Esophagus muscularis mucosa (tissue), 4 donors: ENCODE measurements around the gene LGALS9. TPM values are rescaled to one million over a fixed set of nuclear protein-coding genes. Genes with fewer than 3 reads are reported as not detected.
"Not testable (repeated sequence)": the region's sequence is repeated elsewhere in the genome, so short reads cannot be mapped to it uniquely, and the experiment has no call there.

Experiments
- DNase-seq: peaks from one replicate; pipeline ENCODE4 v3.0.0-alpha.2; 2017; ENCODE audit errors: extremely low spot score
- H3K27ac ChIP-seq, 4 donors: fragments of 200-600 bp; sonication (generic); replicated peaks in 1 of 4; 1 replicate in 3 of 4; 2 replicates in 1 of 4; pipeline ENCODE4 v1.5.1; 2016 to 2019; ENCODE audit warnings: mild to moderate bottlenecking in 1 of 4
- H3K27me3 ChIP-seq, 4 donors: fragments of 200-600 bp; sonication (generic); one replicate each; pipeline versions ENCODE4 v1.5.1 to v1.6.0; 2016 to 2019
- H3K36me3 ChIP-seq, 4 donors: fragments of 200-600 bp; sonication (generic); one replicate each; pipeline ENCODE4 v1.5.1; 2016 to 2019
- H3K4me1 ChIP-seq, 4 donors: fragments of 200-600 bp; sonication (generic); one replicate each; pipeline ENCODE4 v1.5.1; 2016 to 2019
- H3K4me3 ChIP-seq, 4 donors: fragments of 200-600 bp; sonication (generic); 1 replicate in 2 of 4; 2 replicates in 2 of 4; pipeline ENCODE4 v1.5.1; 2016 to 2019; ENCODE audit warnings: mild to moderate bottlenecking in 4 of 4, moderate library complexity in 1 of 4
- H3K9me3 ChIP-seq, 4 donors: fragments of 200-600 bp; sonication (generic); 1 replicate in 3 of 4; 2 replicates in 1 of 4; pipeline ENCODE4 v1.5.1; 2016 to 2019
- EP300 ChIP-seq: sonication (generic); formaldehyde crosslinking; IDR thresholded peaks from one replicate; pipeline ENCODE4 v1.6.1; 2017; ENCODE audit warnings: antibody characterized with exemption
- POLR2A ChIP-seq: fragments of 450-650 bp; IDR thresholded peaks from one replicate; pipeline ENCODE4 v1.6.1; 2017; ENCODE audit warnings: antibody characterized with exemption, moderate library complexity, mild to moderate bottlenecking, low read depth
- POLR2AphosphoS5 ChIP-seq, 2 donors: sonication (generic); formaldehyde crosslinking; IDR thresholded peaks; one replicate each; pipeline ENCODE4 v1.6.1; 2017; ENCODE audit warnings: antibody characterized with exemption in 2 of 2
- whole genome bisulfite sequencing: methylation state at CpG from one replicate; pipeline ENCODE4 v1.1.5; 2018; 5-methylcytosine and 5-hydroxymethylcytosine counted together
- intact Hi-C: fragments of 100-400 bp; cut with DNase I; formaldehyde crosslinking; loops from one replicate; pipeline ENCODE4 v1.15.1; 2023
- total RNA-seq, 4 donors: library from RNA; depleted of rRNA; stranded (reverse); fragments of >200 nt; gene quantifications; one replicate each; pipeline versions ENCODE4 v1.1.0 to v1.2.1, GENCODE V29; 2016
- TF ChIP-seq, protein P1 (sequence below), 3 experiments: fragments of 200-600 bp in 2 of 3; fragments of 450-650 bp in 1 of 3; sonication (generic) in 2 of 3; IDR thresholded peaks; one replicate each; pipeline ENCODE4 v1.5.1; 2017 to 2019; ENCODE audit warnings: antibody characterized with exemption in 3 of 3, mild to moderate bottlenecking in 2 of 3, moderate library complexity in 1 of 3

The LGALS9 gene
- total RNA-seq, 4 donors from 2014 or later, result 17.0 to 31.8 (median 24.4) TPM

DNA sequence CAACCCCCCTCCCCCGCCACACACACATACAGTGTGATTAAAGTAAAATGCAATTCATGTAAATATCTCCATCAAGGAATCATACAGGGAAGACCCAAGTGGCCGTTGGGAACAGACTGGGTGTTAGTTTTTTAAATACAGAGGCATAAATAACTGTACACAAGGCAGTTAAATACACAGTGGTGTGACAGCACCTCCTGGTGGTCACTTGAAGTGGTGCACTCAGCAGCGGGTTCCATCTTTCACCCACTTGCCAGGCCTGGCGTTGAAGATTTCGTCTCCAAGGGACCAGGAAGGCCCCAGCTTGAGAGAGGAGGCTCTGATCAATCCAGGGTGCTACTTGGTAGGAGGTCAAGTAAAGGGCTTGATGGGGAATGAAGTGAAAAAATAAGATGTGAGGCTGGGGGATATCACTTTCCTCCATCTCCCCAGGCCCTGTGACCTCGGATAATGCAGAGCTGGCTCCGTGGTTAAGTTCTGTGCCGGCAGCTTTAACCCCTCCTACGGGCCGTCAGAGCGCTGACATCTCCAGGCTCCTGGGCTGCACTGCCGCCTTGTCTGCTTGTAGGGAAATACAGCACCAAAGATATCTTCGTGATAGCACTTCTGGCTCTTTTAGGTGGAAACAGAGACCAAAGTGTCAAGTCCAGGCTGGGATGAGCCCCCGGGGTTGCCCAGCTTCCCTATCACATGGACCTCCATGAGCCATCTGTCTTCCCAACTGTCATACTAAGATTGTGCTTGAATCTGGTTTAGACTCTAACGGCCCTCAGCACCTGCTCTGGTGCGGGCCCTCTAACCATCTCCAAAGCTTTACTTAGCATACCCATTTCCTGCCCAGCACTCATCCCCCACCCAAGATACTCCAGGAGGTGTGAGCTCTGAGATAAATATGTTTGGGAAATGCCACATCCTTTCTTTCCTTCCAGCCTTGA lies 20.7 kb downstream of the LGALS9 start:
- DNase-seq, result no peak
- intact Hi-C loops, result loop anchor here (2.0 to 5.0 kb wide), 2 partner anchors 49 to 106 kb away; no protein-coding TSS in a partner anchor

DNA sequence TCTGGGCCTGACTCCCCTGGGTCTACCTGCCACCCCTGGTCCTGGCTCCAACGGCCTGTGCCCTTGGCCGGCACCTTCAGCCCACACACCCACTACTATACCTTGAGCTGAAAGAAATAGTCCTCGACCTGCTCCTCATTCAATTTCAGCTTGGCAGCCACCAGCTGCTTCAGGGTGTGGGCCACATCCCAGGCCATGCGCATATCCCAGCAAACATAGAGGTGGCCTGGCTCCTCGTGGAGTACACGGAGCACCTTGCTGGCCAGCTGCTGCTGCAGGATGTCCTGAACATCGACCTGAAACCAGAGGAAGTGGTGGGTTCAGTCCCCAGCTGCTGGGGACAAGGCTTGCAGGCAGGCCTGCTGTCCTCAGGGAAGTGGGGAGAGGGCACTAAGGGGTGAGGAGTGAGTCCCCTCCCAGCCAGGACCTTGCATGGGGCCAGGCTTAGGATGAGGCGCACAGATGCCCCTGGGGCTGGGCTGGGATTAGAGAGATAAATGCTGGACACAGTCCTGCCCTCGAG lies 22.5 kb downstream of the LGALS9 start:
- WGBS, result 85% methylated on average over 6 of the region's 9 CpGs
- not testable (repeated sequence) for H3K27me3 ChIP-seq, H3K4me1 ChIP-seq, H3K27ac ChIP-seq, H3K4me3 ChIP-seq, DNase-seq, H3K9me3 ChIP-seq, H3K36me3 ChIP-seq
- intact Hi-C loops, result loop anchor here (5.0 kb wide), 1 partner anchor 104 kb away; no protein-coding TSS in a partner anchor

More for the DNA sequence above, 20.7 kb downstream of the LGALS9 start:
- Histone ChIP-seq H3K27me3 (peaks cover 0 to 10% (median 0%) of the 10 kb centered on the region in 4 donors), H3K9me3 (no peaks in the 10 kb centered on the region), H3K4me3 (no peak overlapping the region), H3K4me1 (peaks cover 0 to 8% (median 7%) of the 10 kb centered on the region in 4 donors), H3K27ac (no peak overlapping the region), H3K36me3 (peaks cover 0 to 12% (median 0%) of the 10 kb centered on the region in 4 donors)
- TF ChIP-seq, protein P1, sequence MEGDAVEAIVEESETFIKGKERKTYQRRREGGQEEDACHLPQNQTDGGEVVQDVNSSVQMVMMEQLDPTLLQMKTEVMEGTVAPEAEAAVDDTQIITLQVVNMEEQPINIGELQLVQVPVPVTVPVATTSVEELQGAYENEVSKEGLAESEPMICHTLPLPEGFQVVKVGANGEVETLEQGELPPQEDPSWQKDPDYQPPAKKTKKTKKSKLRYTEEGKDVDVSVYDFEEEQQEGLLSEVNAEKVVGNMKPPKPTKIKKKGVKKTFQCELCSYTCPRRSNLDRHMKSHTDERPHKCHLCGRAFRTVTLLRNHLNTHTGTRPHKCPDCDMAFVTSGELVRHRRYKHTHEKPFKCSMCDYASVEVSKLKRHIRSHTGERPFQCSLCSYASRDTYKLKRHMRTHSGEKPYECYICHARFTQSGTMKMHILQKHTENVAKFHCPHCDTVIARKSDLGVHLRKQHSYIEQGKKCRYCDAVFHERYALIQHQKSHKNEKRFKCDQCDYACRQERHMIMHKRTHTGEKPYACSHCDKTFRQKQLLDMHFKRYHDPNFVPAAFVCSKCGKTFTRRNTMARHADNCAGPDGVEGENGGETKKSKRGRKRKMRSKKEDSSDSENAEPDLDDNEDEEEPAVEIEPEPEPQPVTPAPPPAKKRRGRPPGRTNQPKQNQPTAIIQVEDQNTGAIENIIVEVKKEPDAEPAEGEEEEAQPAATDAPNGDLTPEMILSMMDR (IDR thresholded peaks at IDR 0.05), result peak; percentile 70 to 81 (median 72)
- TF ChIP-seq POLR2AphosphoS5 (IDR thresholded peaks at IDR 0.05) (no peak), EP300 (no peak), POLR2A (no peak)
- WGBS, result 52% methylated on average over 16 of the region's 16 CpGs

DNA sequence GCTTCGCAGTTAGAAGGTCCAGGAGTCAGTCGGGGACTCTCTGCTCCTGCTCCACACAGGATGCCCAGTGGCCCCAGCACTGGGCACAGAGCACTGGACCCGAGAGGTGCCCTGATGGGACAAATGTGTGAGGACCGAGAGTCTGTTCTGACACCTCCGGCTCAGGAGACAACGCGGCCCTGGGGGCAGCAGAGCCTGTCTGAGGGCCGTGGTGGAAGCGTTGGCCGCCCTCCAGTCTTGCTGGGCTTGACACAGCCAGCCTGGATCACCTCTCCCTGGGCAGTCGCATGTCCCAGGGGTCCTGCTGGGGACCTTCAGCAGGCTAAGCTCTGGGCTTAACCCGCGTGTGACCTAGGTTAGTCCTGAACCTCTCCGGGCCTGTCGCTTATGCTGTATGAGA lies 23.1 kb downstream of the LGALS9 start:
- Histone ChIP-seq H3K27ac (no peak overlapping the region), H3K27me3 (peaks cover 0 to 10% (median 0%) of the 10 kb centered on the region in 4 donors), H3K36me3 (no peaks in the 10 kb centered on the region), H3K9me3 (no peaks in the 10 kb centered on the region), H3K4me1 (peaks cover 0 to 7% (median 3%) of the 10 kb centered on the region in 4 donors), H3K4me3 (no peak overlapping the region)
- TF ChIP-seq EP300 (no peak), POLR2A (no peak), POLR2AphosphoS5 (IDR thresholded peaks at IDR 0.05) (no peak)
- TF ChIP-seq, protein P1 (IDR thresholded peaks at IDR 0.05), result no peak
- intact Hi-C loops, result loop anchor here (5.0 kb wide), 1 partner anchor 103 kb away; no protein-coding TSS in a partner anchor
- WGBS, result 79% methylated on average over 4 of the region's 15 CpGs
- DNase-seq, result no peak

DNA sequence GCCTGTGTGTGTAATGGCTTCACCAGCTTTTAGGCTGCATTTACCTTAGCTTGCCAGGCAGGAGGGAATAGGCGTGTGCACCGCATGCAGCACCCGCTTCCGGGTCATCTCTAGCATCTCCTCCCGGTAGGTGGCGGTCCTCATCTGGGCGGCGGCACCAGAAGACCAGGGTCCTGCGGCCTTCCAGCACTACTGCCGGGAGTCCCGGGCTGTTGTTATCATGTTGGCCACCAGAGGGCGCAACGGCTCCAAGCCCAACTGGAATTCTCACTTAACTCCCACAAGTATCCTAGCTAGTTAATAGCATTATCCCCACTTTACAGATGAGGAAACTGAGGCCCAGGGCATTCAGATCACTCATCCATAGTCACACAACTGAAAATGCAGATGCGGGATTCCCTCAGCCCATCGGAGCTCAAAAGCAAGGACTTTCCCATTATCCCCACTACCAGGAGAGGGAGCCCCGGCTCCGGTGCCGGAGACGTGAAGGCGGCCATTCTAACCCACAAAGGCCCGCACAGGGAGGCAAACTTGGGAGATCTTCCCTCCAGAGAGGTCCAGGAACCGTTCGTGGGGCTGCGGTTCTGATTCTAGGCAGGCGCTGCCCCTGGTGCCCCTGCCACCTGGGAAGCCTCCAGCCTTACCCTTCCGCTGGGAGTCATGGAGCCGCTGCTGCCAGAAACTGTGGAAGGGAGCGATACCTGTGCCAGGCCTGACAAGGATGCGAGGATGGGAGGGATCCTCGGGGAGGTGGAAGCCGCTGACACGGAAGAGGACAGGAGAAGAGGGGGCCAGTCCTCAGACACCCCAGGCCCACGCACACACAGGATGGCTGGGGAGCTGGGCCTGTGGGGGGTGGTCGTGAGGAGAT lies 23.9 kb downstream of the LGALS9 start:
- no peak for DNase-seq
- Histone ChIP-seq H3K4me3 (no peak overlapping the region), H3K9me3 (no peaks in the 10 kb centered on the region), H3K27me3 (peaks cover 0 to 10% (median 0%) of the 10 kb centered on the region in 4 donors), H3K4me1 (peaks cover 0 to 3% (median 0%) of the 10 kb centered on the region in 4 donors), H3K36me3 (no peaks in the 10 kb centered on the region), H3K27ac (no peak overlapping the region)
- 50% methylated on average over 32 of the region's 34 CpGs for WGBS
- intact Hi-C loops, result loop anchor here (5.0 kb wide), 1 partner anchor 102 kb away; no protein-coding TSS in a partner anchor
- TF ChIP-seq, protein P1 (IDR thresholded peaks at IDR 0.05), result peak; percentile 70 to 94 (median 73)
- no peak for TF ChIP-seq POLR2A

DNA sequence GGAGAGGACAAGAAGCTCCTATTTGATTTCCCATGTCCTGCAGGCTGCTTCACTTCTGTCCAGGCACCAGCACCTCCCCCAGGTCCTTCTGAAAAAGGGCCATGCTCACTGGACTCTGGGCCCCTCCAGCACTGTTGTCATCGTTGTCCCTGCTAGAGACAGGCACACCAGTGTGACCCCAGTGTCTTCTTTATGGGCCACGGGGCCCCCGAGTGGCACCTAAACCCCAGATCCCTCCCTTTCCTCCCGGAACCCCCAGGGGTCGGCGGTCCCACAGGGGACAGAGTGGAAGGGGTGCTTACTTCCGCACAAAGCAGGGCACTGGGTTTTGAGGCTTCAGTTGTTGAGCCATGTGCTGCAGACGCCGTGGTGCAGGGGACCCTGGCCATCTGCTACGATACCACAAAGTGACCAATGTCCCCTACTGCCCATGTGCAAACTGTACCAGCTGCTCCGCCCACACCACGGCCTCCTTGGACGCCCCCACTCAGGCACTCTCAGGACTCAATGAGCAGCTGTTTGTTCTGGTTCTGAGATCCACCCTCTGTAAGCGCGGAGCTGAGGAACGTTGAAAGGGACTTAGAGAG lies 24.6 kb downstream of the LGALS9 start:
- H3K27me3 ChIP-seq, H3K9me3 ChIP-seq, DNase-seq, H3K4me1 ChIP-seq, intact Hi-C loops, H3K4me3 ChIP-seq, H3K36me3 ChIP-seq, H3K27ac ChIP-seq: not testable (repeated sequence)
- WGBS, result 93% methylated on average over 12 of the region's 16 CpGs

DNA sequence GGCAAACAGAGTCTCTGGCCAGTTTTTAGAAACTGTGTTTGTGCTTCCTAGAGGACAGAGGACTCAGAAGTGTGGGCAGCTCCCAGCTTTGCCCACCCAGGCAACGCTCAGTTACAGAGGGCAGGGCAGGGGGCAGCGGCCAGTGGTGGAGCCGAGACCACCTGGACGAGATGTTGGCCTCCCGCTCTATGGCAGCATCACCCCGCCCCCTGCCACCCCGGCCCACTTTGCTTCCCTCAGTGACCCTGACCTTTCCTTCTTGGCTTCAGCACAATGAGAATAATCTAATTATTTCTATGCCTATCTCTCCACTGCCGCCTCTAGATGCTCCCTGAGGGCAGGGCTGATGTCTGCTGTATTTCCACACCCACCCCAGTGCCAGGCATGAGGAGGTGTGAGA lies 25.6 kb downstream of the LGALS9 start:
- intact Hi-C loops, result not testable (repeated sequence)

More for the DNA sequence above, 25.6 kb downstream of the LGALS9 start:
- not testable (repeated sequence) for H3K9me3 ChIP-seq, H3K27me3 ChIP-seq, H3K4me3 ChIP-seq, H3K4me1 ChIP-seq, DNase-seq, H3K36me3 ChIP-seq, H3K27ac ChIP-seq
- WGBS, result 84% methylated on average over 8 of the region's 8 CpGs
